Testis (tissue), 3 donors: ENCODE results near the gene CDH20. TPM values are rescaled to one million over a fixed set of nuclear protein-coding genes. Genes with fewer than 3 reads are reported as not detected.

Source experiments
- DNase-seq: peaks from one replicate; pipeline ENCODE4 v3.0.0-alpha.2; 2019
- H3K27ac ChIP-seq, 2 donors: fragments of 200-600 bp; sonication (generic); one replicate each; pipeline ENCODE4 v1.5.1; 2019
- H3K27me3 ChIP-seq: fragments of 200-600 bp; sonication (generic); one replicate; pipeline ENCODE4 v1.5.1; 2019
- H3K36me3 ChIP-seq: fragments of 200-600 bp; sonication (generic); one replicate; pipeline ENCODE4 v1.5.1; 2017; ENCODE audit warnings: low read depth; ENCODE audit errors: missing control alignments
- H3K4me1 ChIP-seq: fragments of 200-600 bp; sonication (generic); one replicate; pipeline ENCODE4 v1.5.1; 2019
- H3K4me3 ChIP-seq, 2 donors: fragments of 200-600 bp; sonication (generic); one replicate each; pipeline ENCODE4 v1.5.1; 2017 to 2019
- H3K9me3 ChIP-seq: fragments of 200-600 bp; sonication (generic); one replicate; pipeline ENCODE4 v1.5.1; 2017
- CTCF ChIP-seq, 3 experiments: fragments of 450-650 bp in 2 of 3; fragments of 200-600 bp in 1 of 3; sonication (generic) in 1 of 3; IDR thresholded peaks; one replicate each; pipeline ENCODE4 v1.5.1; 2016 to 2019; ENCODE audit warnings: antibody characterized with exemption in 3 of 3, mild to moderate bottlenecking in 2 of 3, moderate library complexity in 1 of 3
- POLR2A ChIP-seq: fragments of 450-650 bp; IDR thresholded peaks from one replicate; pipeline ENCODE4 v1.6.1; 2017; ENCODE audit warnings: antibody characterized with exemption, mild to moderate bottlenecking, moderate library complexity
- WGBS, 2 donors: methylation state at CpG; one replicate each; pipeline ENCODE4 v1.1.5; 2018; 5-methylcytosine and 5-hydroxymethylcytosine counted together
- intact Hi-C: fragments of 100-400 bp; cut with DNase I; formaldehyde crosslinking; loops from one replicate; pipeline ENCODE4 v1.15.1; 2023; ENCODE audit warnings: low total_unique reads
- polyA plus RNA-seq: library from polyadenylated mRNA; stranded (reverse); fragments of 350-450 nt; fragmentation: Illumina TruSeq; extraction: RNeasy Lipid Tissue Mini Kit (QIAGEN cat#74804); gene quantifications from one replicate; pipeline ENCODE4 v1.2.3, GENCODE V29; 2014; ENCODE audit warnings: low read depth, low replicate concordance; ENCODE audit not compliant: insufficient read depth
- total RNA-seq, 2 donors: library from RNA; depleted of rRNA; stranded (reverse); fragments of >200 nt; gene quantifications; one replicate each; pipeline ENCODE4 v1.2.3, GENCODE V29; 2016

The CDH20 gene
- total and polyA plus RNA-seq, 3 donors from 2014 or later = 0.16 to 0.88 (median 0.37) TPM

- no peak for DNase-seq
- Histone ChIP-seq H3K27me3 (no peaks in the 10 kb centered on the region), H3K4me3 (no peak overlapping the region), H3K4me1 (no peaks in the 10 kb centered on the region), H3K27ac (no peak overlapping the region), H3K9me3 (no peaks in the 10 kb centered on the region), H3K36me3 (no peaks in the 10 kb centered on the region)
- intact Hi-C loops = no loop called here
- 90 to 94% methylated on average over 3 of the region's 3 CpGs for WGBS, 2 donors
- TF ChIP-seq CTCF (IDR thresholded peaks at IDR 0.05) (no peak), POLR2A (no peak)
These were observed 133.5 kb downstream of the CDH20 start for GRCh38 chr18:61466736-61467135.

GRCh38 chr18:61470031-61470674 lies 136.9 kb downstream of the CDH20 start:
- 82 to 84% methylated on average over 15 to 16 of the region's 16 CpGs for WGBS, 2 donors
- no peaks in the 10 kb centered on the region for H3K9me3 ChIP-seq
- no peaks in the 10 kb centered on the region for H3K27me3 ChIP-seq
- no peak overlapping the region for H3K4me3 ChIP-seq
- H3K4me1 ChIP-seq = no peaks in the 10 kb centered on the region
- DNase-seq = no peak
- TF ChIP-seq POLR2A (no peak), CTCF (IDR thresholded peaks at IDR 0.05) (no peak)
- intact Hi-C loops = no loop called here
- H3K36me3 ChIP-seq = no peaks in the 10 kb centered on the region
- H3K27ac ChIP-seq = no peak overlapping the region

DNA sequence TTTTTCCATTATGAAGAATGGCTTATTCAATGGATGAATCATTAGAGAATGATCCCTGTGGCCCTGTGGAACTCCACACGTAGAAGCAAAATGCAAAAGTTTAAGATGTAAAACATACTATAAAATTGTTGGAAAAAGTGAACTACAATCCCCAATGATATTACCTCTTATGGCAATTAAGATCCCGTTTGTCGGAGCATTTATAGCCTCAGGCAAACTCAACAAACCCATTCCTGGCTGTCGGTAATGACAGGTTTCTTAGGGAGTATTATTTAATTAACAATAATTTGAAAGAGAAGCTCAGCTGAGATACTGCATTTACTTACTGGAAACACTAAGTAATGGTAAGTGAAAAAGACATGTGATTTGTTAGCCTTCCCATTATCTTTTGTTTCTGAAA lies 138.3 kb downstream of the CDH20 start:
- Histone ChIP-seq H3K9me3 (no peaks in the 10 kb centered on the region), H3K27me3 (no peaks in the 10 kb centered on the region), H3K27ac (no peak overlapping the region), H3K4me3 (no peak overlapping the region), H3K36me3 (no peaks in the 10 kb centered on the region), H3K4me1 (no peaks in the 10 kb centered on the region)
- intact Hi-C loops = no loop called here
- no peak for DNase-seq
- TF ChIP-seq POLR2A = no peak
- no peak for TF ChIP-seq CTCF (IDR thresholded peaks at IDR 0.05)
- 72 to 79% methylated on average over 4 of the region's 4 CpGs for WGBS, 2 donors

- no peaks in the 10 kb centered on the region for H3K4me1 ChIP-seq
- no peaks in the 10 kb centered on the region for H3K9me3 ChIP-seq
- intact Hi-C loops = no loop called here
- no peaks in the 10 kb centered on the region for H3K27me3 ChIP-seq
- TF ChIP-seq CTCF (IDR thresholded peaks at IDR 0.05) = no peak
- no peak for TF ChIP-seq POLR2A
- DNase-seq = no peak
- no peak overlapping the region for H3K4me3 ChIP-seq
- no peak overlapping the region for H3K27ac ChIP-seq
- WGBS, 2 donors = 38 to 47% methylated on average over 5 of the region's 5 CpGs
- H3K36me3 ChIP-seq = no peaks in the 10 kb centered on the region
These were observed 138.7 kb downstream of the CDH20 start for GRCh38 chr18:61471942-61472341.

DNA sequence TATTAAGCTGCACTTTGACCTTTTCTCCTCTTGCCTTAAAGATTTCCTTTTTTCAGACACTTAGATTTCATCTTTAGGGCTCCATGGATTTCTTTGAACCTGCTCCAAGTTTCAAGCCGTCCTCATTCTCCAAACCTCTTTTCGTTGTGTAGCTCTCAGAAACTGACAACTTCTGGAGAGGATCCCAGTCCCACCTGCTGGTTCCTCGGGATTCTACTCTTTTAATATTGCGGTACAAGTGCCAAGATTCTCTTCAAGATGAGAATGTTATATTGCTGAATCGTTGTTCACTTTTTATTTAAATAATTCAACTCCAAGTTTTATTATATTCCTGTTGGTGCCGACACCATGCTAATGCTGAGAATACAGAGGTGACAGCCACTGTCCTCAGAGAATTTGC lies 141.1 kb downstream of the CDH20 start:
- H3K4me3 ChIP-seq = no peak overlapping the region
- H3K9me3 ChIP-seq = no peaks in the 10 kb centered on the region
- intact Hi-C loops = no loop called here
- no peaks in the 10 kb centered on the region for H3K36me3 ChIP-seq
- no peak for DNase-seq
- WGBS, 2 donors = 80 to 82% methylated on average over 6 of the region's 6 CpGs
- H3K4me1 ChIP-seq = no peaks in the 10 kb centered on the region
- H3K27ac ChIP-seq = no peak overlapping the region
- H3K27me3 ChIP-seq = no peaks in the 10 kb centered on the region
- TF ChIP-seq POLR2A = no peak
- TF ChIP-seq CTCF (IDR thresholded peaks at IDR 0.05) = no peak
